Right atrium auricular region (tissue), 2 donors: Measurements from ENCODE around the gene ZSWIM9. TPM values are rescaled to one million over a fixed set of nuclear protein-coding genes. Genes with fewer than 3 reads are reported as not detected.
"Not testable (repeated sequence)": the region's sequence is repeated elsewhere in the genome, so short reads cannot be mapped to it uniquely, and the experiment has no call there.

Experiments
- DNase-seq: peaks from one replicate; pipeline ENCODE4 v3.0.0-alpha.2; 2019; ENCODE audit warnings: low spot score
- H3K27ac ChIP-seq, 2 donors: fragments of 200-600 bp; sonication (generic); 1 replicate in 1 of 2; 2 replicates in 1 of 2; pipeline ENCODE4 v1.5.1; 2016 to 2019
- H3K27me3 ChIP-seq, 2 donors: fragments of 200-600 bp; sonication (generic); one replicate each; pipeline versions ENCODE4 v1.5.1 to v1.6.0; 2017 to 2019
- H3K36me3 ChIP-seq: fragments of 200-600 bp; sonication (generic); one replicate; pipeline ENCODE4 v1.5.1; 2016
- H3K4me1 ChIP-seq, 2 donors: fragments of 200-600 bp; sonication (generic); one replicate each; pipeline versions ENCODE4 v1.5.1 to v1.6.0; 2017 to 2019
- H3K4me3 ChIP-seq, 2 donors: fragments of 200-600 bp; sonication (generic); 1 replicate in 1 of 2; 2 replicates in 1 of 2; pipeline ENCODE4 v1.5.1; 2017 to 2019; ENCODE audit warnings: mild to moderate bottlenecking in 1 of 2, moderate library complexity in 1 of 2
- H3K9me3 ChIP-seq, 2 donors: fragments of 200-600 bp; sonication (generic); one replicate each; pipeline ENCODE4 v1.5.1; 2019
- CTCF ChIP-seq, 2 donors: fragments of 200-600 bp; sonication (generic); IDR thresholded peaks; one replicate each; pipeline ENCODE4 v1.5.1; 2019; ENCODE audit warnings: antibody characterized with exemption in 2 of 2
- total RNA-seq, 2 donors: library from RNA; depleted of rRNA; stranded (reverse); fragments of >200 nt; gene quantifications; one replicate each; pipeline ENCODE4 v1.1.0, GENCODE V29; 2016

Gene ZSWIM9
- total RNA-seq, 2 donors from 2014 or later: 1.5 to 2.8 TPM

- DNase-seq: no peak
- no peak for TF ChIP-seq CTCF (IDR thresholded peaks at IDR 0.05)
- Histone ChIP-seq H3K9me3 (no peaks in the 10 kb centered on the region), H3K27me3 (no peaks in the 10 kb centered on the region), H3K4me3 (no peak overlapping the region), H3K4me1 (peaks cover 0 to under 1% of the 10 kb centered on the region in 2 donors), H3K36me3 (peaks cover 27% of the 10 kb centered on the region), H3K27ac (no peak overlapping the region)
These were observed 39.5 kb downstream of the ZSWIM9 start for GRCh38 chr19:48210005-48210404.

GRCh38 chr19:48213959-48214358, 43.5 kb downstream of the ZSWIM9 start:
- Histone ChIP-seq H3K4me1 (no peaks in the 10 kb centered on the region), H3K9me3 (no peaks in the 10 kb centered on the region), H3K27me3 (no peaks in the 10 kb centered on the region), H3K4me3 (no peak overlapping the region), H3K36me3 (peaks cover 34% of the 10 kb centered on the region), H3K27ac (no peak overlapping the region)
- DNase-seq: no peak
- TF ChIP-seq CTCF (IDR thresholded peaks at IDR 0.05): no peak

- no peak for DNase-seq
- no peaks in the 10 kb centered on the region for H3K27me3 ChIP-seq
- H3K36me3 ChIP-seq: peaks cover 24% of the 10 kb centered on the region
- H3K4me1 ChIP-seq: no peaks in the 10 kb centered on the region
- no peak for TF ChIP-seq CTCF (IDR thresholded peaks at IDR 0.05)
- no peak overlapping the region for H3K27ac ChIP-seq
- H3K9me3 ChIP-seq: no peaks in the 10 kb centered on the region
- H3K4me3 ChIP-seq: no peak overlapping the region
These were observed 46.5 kb downstream of the ZSWIM9 start for GRCh38 chr19:48216933-48217332.

GRCh38 chr19:48218997-48219396, 48.5 kb downstream of the ZSWIM9 start:
- TF ChIP-seq CTCF (IDR thresholded peaks at IDR 0.05): no peak
- Histone ChIP-seq H3K9me3 (no peaks in the 10 kb centered on the region), H3K36me3 (peaks cover 14% of the 10 kb centered on the region), H3K4me1 (no peaks in the 10 kb centered on the region), H3K27ac (no peak overlapping the region), H3K4me3 (no peak overlapping the region), H3K27me3 (no peaks in the 10 kb centered on the region)
- no peak for DNase-seq

GRCh38 chr19:48220784-48221183, 50.3 kb downstream of the ZSWIM9 start:
- not testable (repeated sequence) for H3K9me3 ChIP-seq, H3K36me3 ChIP-seq, H3K27me3 ChIP-seq, H3K4me1 ChIP-seq, DNase-seq, H3K27ac ChIP-seq, H3K4me3 ChIP-seq

GRCh38 chr19:48221628-48222027, 51.1 kb downstream of the ZSWIM9 start:
- H3K4me1 ChIP-seq: no peaks in the 10 kb centered on the region
- H3K9me3 ChIP-seq: no peaks in the 10 kb centered on the region
- no peaks in the 10 kb centered on the region for H3K27me3 ChIP-seq
- TF ChIP-seq CTCF (IDR thresholded peaks at IDR 0.05): no peak
- H3K4me3 ChIP-seq: no peak overlapping the region
- peaks cover 8% of the 10 kb centered on the region for H3K36me3 ChIP-seq
- no peak overlapping the region for H3K27ac ChIP-seq
- DNase-seq: no peak
